ENCODE data around the gene TMEM33.
A peak's percentile ranks its signal among the peaks of the same experiment; 100 is the strongest.

The TMEM33 gene

GRCh38 chr4:41939016-41939626, 3.9 kb downstream of the TMEM33 start:
- DNase-seq (ENCODE audit: low read depth): peak; percentile 91

- no peak for DNase-seq (ENCODE audit: low read depth)
Observed at GRCh38 chr4:41940834-41941233, 5.6 kb downstream of the TMEM33 start.

- DNase-seq (ENCODE audit: low read depth): no peak
Observed at GRCh38 chr4:41943506-41943905, 8.3 kb downstream of the TMEM33 start.

- DNase-seq (ENCODE audit: low read depth): no peak
Observed at GRCh38 chr4:41944089-41944488, 8.9 kb downstream of the TMEM33 start.

- no peak for DNase-seq (ENCODE audit: low read depth)
Observed at GRCh38 chr4:41949531-41949930, 14.3 kb downstream of the TMEM33 start.

- DNase-seq (ENCODE audit: low read depth): peak; percentile 20
Observed at GRCh38 chr4:41957634-41958033, 22.4 kb downstream of the TMEM33 start.

GRCh38 chr4:41963105-41963504, 27.9 kb downstream of the TMEM33 start:
- peak; percentile 34 for DNase-seq (ENCODE audit: low read depth)

GRCh38 chr4:41964401-41964800, 29.2 kb downstream of the TMEM33 start:
- no peak for DNase-seq (ENCODE audit: low read depth)

- DNase-seq (ENCODE audit: low read depth): no peak
Observed at GRCh38 chr4:41967392-41967791, 32.2 kb downstream of the TMEM33 start.

- no peak for DNase-seq (ENCODE audit: low read depth)
Observed at GRCh38 chr4:41969671-41970070, 34.4 kb downstream of the TMEM33 start.

- no peak for DNase-seq (ENCODE audit: low read depth)
Observed at GRCh38 chr4:41975341-41975740, 40.1 kb downstream of the TMEM33 start.

GRCh38 chr4:41976775-41977516, 41.7 kb downstream of the TMEM33 start:
- DNase-seq (ENCODE audit: low read depth): no peak

- DNase-seq (ENCODE audit: low read depth): peak; percentile 38
Observed at GRCh38 chr4:41977709-41978108, 42.5 kb downstream of the TMEM33 start.

- DNase-seq (ENCODE audit: low read depth): no peak
Observed at GRCh38 chr4:41981456-41981855, 46.2 kb downstream of the TMEM33 start, which contains the start of gene DCAF4L1. Gene DCAF4L1, plus strand, starts transcription at chr4:41981756. Its CDS starts 37 bp downstream, at chr4:41981793.

GRCh38 chr4:41982716-41983115, 47.5 kb downstream of the TMEM33 start:
- DNase-seq (ENCODE audit: low read depth): no peak

GRCh38 chr4:41985151-41985550, 49.9 kb downstream of the TMEM33 start:
- DNase-seq (ENCODE audit: low read depth): no peak

GRCh38 chr4:41989994-41990364, 54.8 kb downstream of the TMEM33 start:
- DNase-seq (ENCODE audit: low read depth): peak; percentile 9

GRCh38 chr4:41990365-41991111, 55.3 kb downstream of the TMEM33 start, which contains the start of gene SLC30A9:
Gene SLC30A9, plus strand, starts transcription at chr4:41990530. Its CDS starts 122 bp downstream, at chr4:41990652.
- DNase-seq (ENCODE audit: low read depth): peak; percentile 93

GRCh38 chr4:41991916-41992767, 56.9 kb downstream of the TMEM33 start:
- peak; percentile 51 for DNase-seq (ENCODE audit: low read depth)

GRCh38 chr4:41992967-41993857, 58.0 kb downstream of the TMEM33 start:
- DNase-seq (ENCODE audit: low read depth): no peak

- no peak for DNase-seq (ENCODE audit: low read depth)
Observed at GRCh38 chr4:41994461-41994985, 59.3 kb downstream of the TMEM33 start.
